Measurements from ENCODE around the gene NPC2.

Gene NPC2

GRCh38 chr14:74503938-74504335, 10.8 kb upstream of the NPC2 start:
- in situ Hi-C loops (cut with MboI; ENCODE audit: low sequenced_read_pairs): no loop called here

- in situ Hi-C loops (cut with MboI; ENCODE audit: low sequenced_read_pairs): no loop called here
Observed at GRCh38 chr14:74503291-74503937, 10.3 kb upstream of the NPC2 start.

- in situ Hi-C loops (cut with MboI; ENCODE audit: low sequenced_read_pairs): no loop called here
Observed at GRCh38 chr14:74502236-74503019, 9.3 kb upstream of the NPC2 start.

DNA sequence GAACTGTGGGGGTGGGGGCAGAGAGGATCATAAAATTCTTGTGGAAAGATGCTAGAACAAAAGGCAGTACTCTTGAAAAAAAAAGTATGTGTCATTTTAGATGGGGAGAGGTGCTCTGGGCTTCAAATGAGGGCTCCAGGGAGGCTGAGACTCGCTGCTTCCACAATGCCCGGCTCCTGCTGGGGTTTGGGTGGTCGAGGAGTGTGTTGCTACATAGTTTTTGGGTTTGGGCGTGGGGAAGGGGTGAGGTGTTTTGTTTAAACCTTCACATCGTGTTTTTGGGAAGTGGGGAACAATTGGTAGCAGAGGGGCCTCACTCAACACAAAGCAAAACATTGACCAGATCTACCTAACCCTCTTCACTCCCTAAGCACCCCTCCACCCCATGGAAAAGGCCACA, 8.6 kb upstream of the NPC2 start:
- in situ Hi-C loops (cut with MboI; ENCODE audit: low sequenced_read_pairs): no loop called here

GRCh38 chr14:74501135-74501614, 8.1 kb upstream of the NPC2 start:
- in situ Hi-C loops (cut with MboI; ENCODE audit: low sequenced_read_pairs): no loop called here

DNA sequence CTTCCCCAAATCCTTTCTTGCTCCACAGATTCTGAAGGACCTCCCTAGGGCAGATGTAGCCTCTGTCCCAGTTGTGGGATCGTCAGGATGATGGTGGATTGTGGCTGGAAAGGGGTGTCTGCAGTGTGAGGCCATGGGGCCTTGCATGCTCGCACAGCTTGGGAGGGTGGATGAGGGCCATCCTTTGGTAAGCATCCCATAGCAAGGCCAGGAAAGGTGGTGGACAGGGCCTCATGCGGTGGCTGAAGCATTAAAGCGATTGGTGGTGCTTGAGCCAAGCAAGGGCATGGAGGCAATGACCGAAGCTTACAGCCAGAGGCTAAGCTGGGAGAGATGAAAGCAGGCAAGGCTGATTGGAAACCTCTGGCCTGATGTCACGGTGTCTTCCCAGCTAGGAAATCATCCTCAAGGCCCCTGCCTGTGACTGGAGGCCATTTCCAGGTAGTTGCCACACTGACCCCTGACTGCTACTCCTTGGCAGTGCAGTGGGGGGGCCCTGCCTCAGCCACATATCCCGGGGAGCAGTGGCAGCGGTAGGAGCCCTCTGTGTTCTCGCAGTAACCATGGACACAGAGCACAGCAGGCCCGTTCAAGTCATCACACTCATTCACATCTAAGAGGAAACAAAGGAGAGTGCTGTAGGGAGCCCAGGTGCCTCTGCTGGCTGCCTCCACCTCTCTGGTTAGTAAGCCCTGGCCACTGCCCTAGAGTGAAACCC, 7.5 kb upstream of the NPC2 start:
- in situ Hi-C loops (cut with MboI; ENCODE audit: low sequenced_read_pairs): no loop called here

DNA sequence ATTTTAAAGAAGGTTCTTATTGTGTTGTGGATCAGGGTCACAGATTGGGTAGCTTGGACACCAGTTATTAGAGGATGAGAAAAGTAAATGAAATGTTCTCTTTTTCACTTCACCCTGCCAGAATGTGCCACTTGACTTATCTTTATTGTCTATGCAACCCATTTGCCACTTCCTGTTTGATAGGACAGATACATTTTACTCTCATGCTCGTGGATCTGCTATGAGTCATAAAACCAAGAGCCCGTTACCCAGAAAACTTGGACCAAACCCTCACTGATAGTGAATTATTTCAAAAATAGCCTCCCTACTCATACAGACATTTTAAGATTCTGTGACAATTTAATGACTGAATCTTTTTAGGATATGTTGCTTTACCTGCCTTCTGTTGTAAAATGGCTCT, 2.3 kb upstream of the NPC2 start:
- in situ Hi-C loops (cut with MboI; ENCODE audit: low sequenced_read_pairs): no loop called here

GRCh38 chr14:74493343-74494261, 497 bp upstream of the NPC2 start, which contains the start of gene ISCA2:
TSS of gene ISCA2 (plus strand) at chr14:74493765. CDS start at chr14:74493775, 10 bp downstream.
- in situ Hi-C loops (cut with MboI; ENCODE audit: low sequenced_read_pairs): no loop called here

GRCh38 chr14:74491956-74492775, 939 bp downstream of the NPC2 start:
- in situ Hi-C loops (cut with MboI; ENCODE audit: low sequenced_read_pairs): no loop called here

- in situ Hi-C loops (cut with MboI; ENCODE audit: low sequenced_read_pairs): no loop called here
Observed at GRCh38 chr14:74490486-74490885, 2.6 kb downstream of the NPC2 start.

DNA sequence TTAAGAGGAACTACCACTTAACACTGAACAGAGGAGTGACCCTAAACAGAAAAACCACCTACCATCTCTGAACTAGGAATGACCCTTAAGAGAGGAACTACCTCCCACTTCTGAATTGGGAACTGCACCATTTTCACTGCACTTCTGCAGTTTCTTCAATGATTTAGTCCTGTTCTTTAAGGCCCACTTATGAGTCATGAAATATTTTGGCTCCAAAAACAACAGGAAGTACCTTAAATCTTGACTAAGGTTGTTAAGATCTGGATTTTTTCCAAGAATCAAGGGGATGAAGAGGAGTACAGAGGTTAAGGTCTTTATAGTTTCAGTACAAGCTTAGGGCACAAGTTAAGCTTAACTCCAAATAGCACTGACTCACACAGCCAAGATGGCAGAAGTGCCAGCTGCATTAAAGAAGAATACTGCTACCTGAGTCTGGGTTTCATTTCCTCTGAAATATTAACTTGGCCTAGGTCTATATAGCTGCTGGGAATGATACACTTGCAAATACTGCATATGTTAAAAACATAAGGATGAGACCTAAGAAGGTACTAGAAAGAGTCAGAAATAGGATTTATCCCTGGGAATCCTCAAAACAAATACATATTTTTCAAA, 4.2 kb downstream of the NPC2 start:
- in situ Hi-C loops (cut with MboI; ENCODE audit: low sequenced_read_pairs): no loop called here

GRCh38 chr14:74486164-74486563, 6.9 kb downstream of the NPC2 start:
- in situ Hi-C loops (cut with MboI; ENCODE audit: low sequenced_read_pairs): no loop called here

GRCh38 chr14:74483321-74483720, 9.8 kb downstream of the NPC2 start:
- in situ Hi-C loops (cut with MboI; ENCODE audit: low sequenced_read_pairs): no loop called here

GRCh38 chr14:74482571-74482970, 10.5 kb downstream of the NPC2 start:
- in situ Hi-C loops (cut with MboI; ENCODE audit: low sequenced_read_pairs): no loop called here

DNA sequence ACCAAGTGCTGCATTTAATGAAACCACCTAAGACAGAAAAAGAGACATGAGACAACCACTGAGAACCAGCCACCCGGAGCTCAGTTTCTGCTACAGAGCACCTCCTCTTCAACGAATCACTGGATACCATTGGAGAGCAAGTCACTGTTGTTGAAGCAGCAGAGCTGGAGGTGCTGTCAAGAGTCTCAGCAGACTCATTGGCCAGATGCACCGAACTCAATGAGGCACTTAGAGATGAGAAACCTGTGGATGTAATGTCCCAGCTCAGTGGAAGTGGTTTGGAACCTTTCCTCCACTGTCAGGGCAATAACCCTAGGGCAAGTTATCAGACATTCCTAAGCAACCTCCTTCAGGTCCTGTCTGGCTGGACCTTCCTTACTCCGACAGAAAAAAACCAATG, 13.1 kb downstream of the NPC2 start:
- in situ Hi-C loops (cut with MboI; ENCODE audit: low sequenced_read_pairs): no loop called here

GRCh38 chr14:74478996-74479635, 14.0 kb downstream of the NPC2 start:
- in situ Hi-C loops (cut with MboI; ENCODE audit: low sequenced_read_pairs): no loop called here

DNA sequence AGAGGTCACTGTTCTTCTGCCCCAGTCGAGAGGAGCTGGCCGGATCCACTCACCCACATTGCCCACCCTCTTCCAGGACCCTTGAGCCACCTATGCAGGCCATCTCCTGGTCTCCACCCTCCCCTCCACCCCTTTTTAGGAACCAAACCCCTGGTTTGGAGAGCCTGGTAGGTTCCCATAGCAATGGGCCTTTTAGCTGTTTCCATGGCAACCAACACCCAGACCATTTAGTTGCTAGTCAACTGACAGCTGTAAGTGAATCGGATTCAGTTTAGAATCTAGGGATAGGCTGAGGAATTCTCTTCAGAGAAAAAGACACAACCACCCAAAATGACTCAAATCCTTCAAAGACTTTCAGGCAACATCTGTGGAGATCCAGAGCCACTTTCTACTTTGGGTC, 16.5 kb downstream of the NPC2 start:
- in situ Hi-C loops (cut with MboI; ENCODE audit: low sequenced_read_pairs): no loop called here

GRCh38 chr14:74476107-74476506, 17.0 kb downstream of the NPC2 start:
- in situ Hi-C loops (cut with MboI; ENCODE audit: low sequenced_read_pairs): no loop called here

DNA sequence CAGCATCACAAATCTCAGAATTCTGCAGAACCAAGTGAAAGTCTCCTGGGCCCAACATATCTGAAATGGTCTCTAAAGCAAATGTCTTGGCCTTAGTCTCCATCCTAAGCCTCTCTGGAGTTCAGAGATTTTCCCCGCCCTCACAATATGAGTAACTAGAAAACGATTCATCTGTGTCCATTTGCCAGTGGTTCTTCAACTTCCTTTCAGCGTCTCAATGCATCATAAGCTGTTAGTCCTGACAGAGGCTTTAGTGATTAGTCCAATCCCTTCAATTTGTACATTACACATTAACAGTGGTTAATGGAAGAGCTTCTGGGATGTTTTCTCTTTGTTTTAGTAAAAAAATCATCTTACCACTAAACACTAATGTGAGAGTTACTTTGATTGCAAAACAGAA, 17.4 kb downstream of the NPC2 start:
- in situ Hi-C loops (cut with MboI; ENCODE audit: low sequenced_read_pairs): no loop called here
